ENCODE measurements around the gene CATSPERD.

Gene CATSPERD

GRCh38 chr19:5806905-5807304, 86.5 kb downstream of the CATSPERD start:
- H3K4me3 ChIP-seq (ENCODE audit: low read depth, low read length): no peak overlapping the region
- no peak for DNase-seq (ENCODE audit: low read depth)
- no peak for TF ChIP-seq CTCF (IDR thresholded peaks at IDR 0.05; ENCODE audit: control insufficient read depth, extremely low read depth, insufficient read depth)

- TF ChIP-seq CTCF (IDR thresholded peaks at IDR 0.05; ENCODE audit: control insufficient read depth, extremely low read depth, insufficient read depth): no peak
- no peak for DNase-seq (ENCODE audit: low read depth)
- H3K4me3 ChIP-seq (ENCODE audit: low read depth, low read length): no peak overlapping the region
Measured at GRCh38 chr19:5808120-5808816, 87.8 kb downstream of the CATSPERD start.

GRCh38 chr19:5809053-5809452, 88.6 kb downstream of the CATSPERD start:
- no peak for TF ChIP-seq CTCF (IDR thresholded peaks at IDR 0.05; ENCODE audit: control insufficient read depth, extremely low read depth, insufficient read depth)
- no peak for DNase-seq (ENCODE audit: low read depth)
- no peak overlapping the region for H3K4me3 ChIP-seq (ENCODE audit: low read depth, low read length)

- no peak for TF ChIP-seq CTCF (IDR thresholded peaks at IDR 0.05; ENCODE audit: control insufficient read depth, extremely low read depth, insufficient read depth)
- H3K4me3 ChIP-seq (ENCODE audit: low read depth, low read length): no peak overlapping the region
- DNase-seq (ENCODE audit: low read depth): no peak
Measured at GRCh38 chr19:5809469-5809868, 89.0 kb downstream of the CATSPERD start.

GRCh38 chr19:5811117-5811516, 90.7 kb downstream of the CATSPERD start:
- H3K4me3 ChIP-seq (ENCODE audit: low read depth, low read length): no peak overlapping the region
- no peak for DNase-seq (ENCODE audit: low read depth)
- no peak for TF ChIP-seq CTCF (IDR thresholded peaks at IDR 0.05; ENCODE audit: control insufficient read depth, extremely low read depth, insufficient read depth)

GRCh38 chr19:5814123-5814851, 93.8 kb downstream of the CATSPERD start:
- no peak for DNase-seq (ENCODE audit: low read depth)
- no peak overlapping the region for H3K4me3 ChIP-seq (ENCODE audit: low read depth, low read length)
- no peak for TF ChIP-seq CTCF (IDR thresholded peaks at IDR 0.05; ENCODE audit: control insufficient read depth, extremely low read depth, insufficient read depth)
